H1 (cell line): ENCODE results near the gene FREM1. TPM values are rescaled to one million over a fixed set of nuclear protein-coding genes. Genes with fewer than 3 reads are reported as not detected.

ENCODE experiments used
- CTCF ChIA-PET: fragments of 300-600 bp; sonication (Branson Sonifier 250); formaldehyde crosslinking; loops from one replicate; lab custom pipeline; 2021; ENCODE audit not compliant: partially characterized antibody; lab: Charles Lee
- POLR2A ChIA-PET: fragments of 300-600 bp; sonication (Branson Sonifier 250); formaldehyde crosslinking; loops from one replicate; lab custom pipeline; 2021; ENCODE audit warnings: inconsistent platforms; ENCODE audit not compliant: partially characterized antibody; lab: Charles Lee
- DNase-seq, 2 experiments: peaks; one replicate each; pipeline versions ENCODE4 v3.0.0 to v3.0.0-alpha.2; 2010 to 2022; ENCODE audit warnings: low spot score in 2 of 2, low read depth in 1 of 2, mixed read lengths in 1 of 2
- FAIRE-seq: peaks from 2 replicates; lab custom pipeline; 2011; peaks lifted over from hg19 to GRCh38; lab: Jason Lieb, UNC
- H2AFZ ChIP-seq: 2 replicates; pipeline ENCODE4 v1.8.1; 2012; ENCODE audit warnings: low read length, inconsistent platforms
- H2AK5ac ChIP-seq: 2 replicates; pipeline ENCODE4 v1.6.1; 2013; ENCODE audit warnings: low read depth, low read length
- H2BK120ac ChIP-seq: replicated peaks from 2 replicates; pipeline ENCODE3; 2013; ENCODE audit warnings: low read depth, low read length, inconsistent platforms
- H2BK12ac ChIP-seq: 2 replicates; pipeline ENCODE4 v1.6.1; 2013; ENCODE audit warnings: low read depth, low read length
- H2BK15ac ChIP-seq: 2 replicates; pipeline ENCODE4 v1.6.1; 2013; ENCODE audit warnings: low read length
- H2BK20ac ChIP-seq: 2 replicates; pipeline ENCODE4 v1.6.1; 2013; ENCODE audit warnings: low read length
- H2BK5ac ChIP-seq: 2 replicates; pipeline ENCODE4 v1.6.1; 2013; ENCODE audit warnings: low read depth, low read length
- H3K14ac ChIP-seq: 2 replicates; pipeline ENCODE4 v1.6.1; 2013; ENCODE audit warnings: inconsistent platforms; ENCODE audit not compliant: insufficient read length
- H3K18ac ChIP-seq: 2 replicates; pipeline ENCODE4 v1.6.1; 2013; ENCODE audit warnings: low read length; ENCODE audit errors: extremely low read depth
- H3K23ac ChIP-seq: 2 replicates; pipeline ENCODE4 v1.6.1; 2013; ENCODE audit warnings: inconsistent platforms; ENCODE audit not compliant: insufficient read length
- H3K23me2 ChIP-seq: 2 replicates; pipeline ENCODE4 v1.6.1; 2013; ENCODE audit warnings: low read depth, low read length
- H3K27ac ChIP-seq: 2 replicates; pipeline ENCODE4 v1.6.1; 2011; ENCODE audit warnings: low read depth, low read length, inconsistent platforms
- H3K27me3 ChIP-seq, 4 experiments: replicated peaks in 1 of 4; 1 replicate in 1 of 4; 2 replicates in 3 of 4; pipeline versions ENCODE4 v1.6.1 to v1.8.1; 2011 to 2013; ENCODE audit warnings: low read length in 3 of 4, mild to moderate bottlenecking in 3 of 4, inconsistent platforms in 2 of 4, mixed read lengths in 2 of 4, moderate library complexity in 1 of 4; ENCODE audit not compliant: control insufficient read depth in 3 of 4, insufficient read depth in 3 of 4; ENCODE audit errors: extremely low read depth in 1 of 4
- H3K36me3 ChIP-seq, 4 experiments: 2 replicates each; pipeline versions ENCODE4 v1.6.1 to v1.8.1; 2011 to 2013; ENCODE audit warnings: mild to moderate bottlenecking in 4 of 4, low read length in 3 of 4, moderate library complexity in 2 of 4, control low read depth in 1 of 4, inconsistent platforms in 1 of 4; ENCODE audit not compliant: insufficient read depth in 4 of 4, control insufficient read depth in 2 of 4
- H3K4ac ChIP-seq: replicated peaks from 2 replicates; pipeline ENCODE3; 2013; ENCODE audit warnings: low read length, low read depth, mixed read lengths, inconsistent platforms; ENCODE audit not compliant: insufficient read length
- H3K4me1 ChIP-seq, 4 experiments: replicated peaks in 1 of 4; 1 replicate in 1 of 4; 2 replicates in 3 of 4; pipeline versions ENCODE4 v1.6.1 to v1.8.1; 2011 to 2013; ENCODE audit warnings: low read length in 3 of 4, inconsistent platforms in 2 of 4, mixed read lengths in 1 of 4; ENCODE audit not compliant: insufficient read depth in 4 of 4, control insufficient read depth in 3 of 4
- H3K4me2 ChIP-seq, 2 experiments: 2 replicates each; pipeline versions ENCODE4 v1.6.1 to v1.8.1; 2011 to 2013; ENCODE audit warnings: low read depth in 2 of 2, low read length in 2 of 2, control low read depth in 1 of 2, inconsistent platforms in 1 of 2, mild to moderate bottlenecking in 1 of 2; ENCODE audit not compliant: insufficient read depth in 1 of 2
- H3K4me3 ChIP-seq, 4 experiments: fragments of 200-600, 300-600 bp in 1 of 4; sonication (generic), shearing (Covaris generic), sonication (Bioruptor Twin) in 1 of 4; 2 replicates each; pipeline versions ENCODE4 v1.5.1 to v1.8.1; 2011 to 2016; ENCODE audit warnings: low read length in 4 of 4, low read depth in 3 of 4, control low read depth in 2 of 4, inconsistent platforms in 2 of 4, mild to moderate bottlenecking in 2 of 4, mixed read lengths in 1 of 4, moderate library complexity in 1 of 4; ENCODE audit not compliant: insufficient read depth in 2 of 4; ENCODE audit errors: extremely low read depth in 1 of 4
- H3K56ac ChIP-seq: replicated peaks from 2 replicates; pipeline ENCODE3; 2013; ENCODE audit warnings: low read depth, mild to moderate bottlenecking, mixed read lengths, low read length, inconsistent platforms; ENCODE audit not compliant: insufficient read length
- H3K79me1 ChIP-seq: 2 replicates; pipeline ENCODE4 v1.6.1; 2013; ENCODE audit warnings: low read depth, low read length, control low read depth
- H3K79me2 ChIP-seq, 2 experiments: 2 replicates each; pipeline versions ENCODE4 v1.6.1 to v1.8.1; 2012 to 2013; ENCODE audit warnings: low read length in 2 of 2, mild to moderate bottlenecking in 2 of 2, inconsistent platforms in 1 of 2; ENCODE audit not compliant: insufficient read depth in 2 of 2, control insufficient read depth in 1 of 2
- H3K9ac ChIP-seq, 4 experiments: replicated peaks in 1 of 4; 1 replicate in 1 of 4; 2 replicates in 3 of 4; pipeline versions ENCODE4 v1.6.1 to v1.8.1; 2011 to 2013; ENCODE audit warnings: low read depth in 3 of 4, low read length in 3 of 4, control low read depth in 2 of 4, mild to moderate bottlenecking in 2 of 4, moderate library complexity in 2 of 4, inconsistent platforms in 1 of 4; ENCODE audit errors: extremely low read depth in 1 of 4
- H3K9me3 ChIP-seq, 2 experiments: 2 replicates each; pipeline versions ENCODE4 v1.6.1 to v1.8.1; 2012 to 2013; ENCODE audit warnings: mild to moderate bottlenecking in 2 of 2, moderate library complexity in 2 of 2, control low read depth in 1 of 2, inconsistent platforms in 1 of 2, low read depth in 1 of 2, low read length in 1 of 2, mixed read lengths in 1 of 2; ENCODE audit not compliant: insufficient read depth in 2 of 2
- H4K20me1 ChIP-seq, 2 experiments: replicated peaks in 1 of 2; 2 replicates each; pipeline versions ENCODE3 to v1.8.1; 2011 to 2013; ENCODE audit warnings: inconsistent platforms in 2 of 2, low read length in 2 of 2, mild to moderate bottlenecking in 1 of 2; ENCODE audit not compliant: insufficient read depth in 2 of 2, control insufficient read depth in 1 of 2
- H4K5ac ChIP-seq: 2 replicates; pipeline ENCODE4 v1.6.1; 2013; ENCODE audit warnings: low read length, low read depth, mixed read lengths, inconsistent platforms; ENCODE audit not compliant: insufficient read length
- H4K8ac ChIP-seq: 2 replicates; pipeline ENCODE4 v1.8.0; 2013; ENCODE audit warnings: mild to moderate bottlenecking, moderate library complexity, low read length, inconsistent platforms; ENCODE audit not compliant: insufficient read depth; ENCODE audit errors: extremely low read depth
- H4K91ac ChIP-seq: replicated peaks from 2 replicates; pipeline ENCODE3; 2013; ENCODE audit warnings: low read length, mixed read lengths, inconsistent platforms; ENCODE audit not compliant: insufficient read length
- CTBP2 ChIP-seq: IDR thresholded peaks from 2 replicates; pipeline ENCODE4 v1.7.0; 2011; ENCODE audit warnings: borderline replicate concordance, mild to moderate bottlenecking, moderate library complexity, mixed read lengths, low read length; ENCODE audit not compliant: insufficient read depth, insufficient read length
- EP300 ChIP-seq, 2 experiments: IDR thresholded peaks; 1 replicate in 1 of 2; 2 replicates in 1 of 2; pipeline ENCODE4 v1.6.1; 2011 to 2012; ENCODE audit warnings: low read depth in 2 of 2, low read length in 2 of 2, mild to moderate bottlenecking in 2 of 2, borderline replicate concordance in 1 of 2, inconsistent platforms in 1 of 2, moderate library complexity in 1 of 2
- NRF1 ChIP-seq: IDR thresholded peaks from 2 replicates; pipeline ENCODE4 v1.6.1; 2011; ENCODE audit warnings: mild to moderate bottlenecking, low read depth, low read length, improper control_type of control experiment
- RAD21 ChIP-seq, 2 experiments: IDR thresholded peaks in 1 of 2; conservative IDR thresholded peaks in 1 of 2; 2 replicates each; pipeline ENCODE4 v1.6.1; 2011; ENCODE audit warnings: low read depth in 2 of 2, low read length in 2 of 2, improper control_type of control experiment in 1 of 2, inconsistent platforms in 1 of 2, mild to moderate bottlenecking in 1 of 2, moderate library complexity in 1 of 2
- RBBP5 ChIP-seq: IDR thresholded peaks from 2 replicates; pipeline ENCODE4 v1.7.1; 2012; ENCODE audit warnings: low read depth, mild to moderate bottlenecking, inconsistent platforms, low read length, moderate library complexity, borderline replicate concordance
- RXRA ChIP-seq: IDR thresholded peaks from 2 replicates; pipeline ENCODE4 v1.6.1; 2011; ENCODE audit warnings: low read depth, mild to moderate bottlenecking, low read length, moderate library complexity; ENCODE audit not compliant: insufficient read depth
- SIRT6 ChIP-seq: IDR thresholded peaks from one replicate; pipeline ENCODE4 v1.7.1; 2012; ENCODE audit warnings: low read length, inconsistent platforms
- SIX5 ChIP-seq: IDR thresholded peaks from 2 replicates; pipeline ENCODE4 v1.6.1; 2011; ENCODE audit warnings: mild to moderate bottlenecking, low read depth, low read length
- SP1 ChIP-seq: IDR thresholded peaks from 2 replicates; pipeline ENCODE4 v1.6.1; 2011; ENCODE audit warnings: low read depth, low read length
- WGBS, 2 experiments: shearing (Covaris generic) in 1 of 2; methylation state at CpG; one replicate each; pipeline versions ENCODE4 v1.1.6 to v1.1.7; 2013 to 2015; ENCODE audit warnings: low lambda C conversion rate in 2 of 2, mixed read lengths in 2 of 2, inconsistent platforms in 1 of 2, low coverage in 1 of 2, missing lambda C conversion rate in 1 of 2; ENCODE audit not compliant: insufficient replicate concordance in 2 of 2, insufficient coverage in 1 of 2, insufficient read length in 1 of 2; ENCODE audit errors: extremely low coverage in 1 of 2, missing lambda C conversion rate in 1 of 2; 5-methylcytosine and 5-hydroxymethylcytosine counted together
- polyA plus RNA-seq, 7 experiments: library from polyadenylated mRNA; depleted of rRNA in 3 of 7; stranded (reverse) in 5 of 7; unstranded in 2 of 7; fragments of >200 nt in 5 of 7; fragments of 200-250 nt in 2 of 7; gene quantifications; 1 replicate in 5 of 7; 2 replicates in 1 of 7; 4 replicates in 1 of 7; pipeline versions ENCODE4 v1.2.1 to v1.2.3, GENCODE V29; 2011 to 2013; ENCODE audit warnings: missing spikeins in 2 of 7, mixed read lengths in 2 of 7
- total RNA-seq: library from RNA; stranded (reverse); fragmentation: NEBNext Ultra II Directional; extraction: Animal tissue kit (Norgen Biotek cat#: 25700); gene quantifications from 2 replicates; pipeline ENCODE4 v1.2.1, GENCODE V29; 2021

Gene FREM1
- total and polyA plus RNA-seq, 2 of the 8 experiments (the other 6 are each of a cell fraction or from before 2014, with no cell fraction given), result 2.6 to 3.1 TPM

- Histone ChIP-seq H4K5ac (no peak overlapping the region), H4K91ac (no peak overlapping the region), H2BK20ac (no peak overlapping the region), H2BK120ac (no peak overlapping the region), H3K9ac (no peak overlapping the region), H3K79me1 (no peaks in the 10 kb centered on the region), H3K4me3 (no peak overlapping the region), H2BK12ac (no peak overlapping the region), H2BK5ac (no peak overlapping the region), H3K56ac (no peak overlapping the region), H4K8ac (no peak overlapping the region), H3K27ac (no peak overlapping the region), H3K4me1 (no peaks in the 10 kb centered on the region), H3K23ac (no peak overlapping the region), H3K27me3 (no peaks in the 10 kb centered on the region), H4K20me1 (no peaks in the 10 kb centered on the region), H3K79me2 (no peaks in the 10 kb centered on the region), H3K9me3 (no peaks in the 10 kb centered on the region), H2AFZ (no peak overlapping the region), H2BK15ac (no peak overlapping the region), H3K36me3 (no peaks in the 10 kb centered on the region)
- ChIA-PET POLR2A (no interaction called here), CTCF (no interaction called here)
- DNase-seq, result no peak
- WGBS, 2 experiments, result 75% methylated on average over 2 of the region's 2 CpGs; no CpG with 5 or more reads in 1 of the 2 experiments
- no peak for TF ChIP-seq SIX5
- no peak for TF ChIP-seq RBBP5
- no peak for TF ChIP-seq SIRT6
- TF ChIP-seq CTBP2, result no peak
- no peak for TF ChIP-seq RAD21 (IDR thresholded peaks at IDR 0.05 in 1 of 2, conservative IDR thresholded peaks at IDR 0.05 in 1 of 2; ENCODE audit: low read depth in 2 of 2, low read length in 2 of 2)
- TF ChIP-seq EP300 (IDR thresholded peaks at IDR 0.05; ENCODE audit: borderline replicate concordance in 1 of 2, low read depth in 2 of 2, low read length in 2 of 2), result no peak
- no peak for TF ChIP-seq SP1
- no peak for TF ChIP-seq RXRA
- no peak for TF ChIP-seq NRF1
- TF ChIP-seq, all 59 proteins: peak for 0
- Histone ChIP-seq H3K23me2 (no peaks in the 10 kb centered on the region), H3K18ac (no peak overlapping the region), H3K4me2 (no peak overlapping the region), H3K14ac (no peak overlapping the region), H3K4ac (no peak overlapping the region), H2AK5ac (no peak overlapping the region)
- no peak for FAIRE-seq
Measured at GRCh38 chr9:14843163-14843562, 67.1 kb downstream of the FREM1 start.
